Measurements from ENCODE around the gene ABHD12.

Gene ABHD12

GRCh38 chr20:25306991-25307903 is 83.4 kb downstream of the ABHD12 start:
- no peak for DNase-seq (ENCODE audit: low spot score)

GRCh38 chr20:25304025-25304549 is 86.5 kb downstream of the ABHD12 start:
- no peak for DNase-seq (ENCODE audit: low spot score)

GRCh38 chr20:25303292-25304024 is 87.2 kb downstream of the ABHD12 start:
- no peak for DNase-seq (ENCODE audit: low spot score)

- DNase-seq (ENCODE audit: low spot score), result no peak
Measured at GRCh38 chr20:25302596-25302995, 88.0 kb downstream of the ABHD12 start.

- DNase-seq (ENCODE audit: low spot score), result no peak
Measured at GRCh38 chr20:25301357-25301920, 89.2 kb downstream of the ABHD12 start.

- no peak for DNase-seq (ENCODE audit: low spot score)
Measured at GRCh38 chr20:25300496-25301170, 90.0 kb downstream of the ABHD12 start.

GRCh38 chr20:25299806-25300205 is 90.8 kb downstream of the ABHD12 start:
- no peak for DNase-seq (ENCODE audit: low spot score)

- DNase-seq (ENCODE audit: low spot score), result no peak
Measured at GRCh38 chr20:25297141-25297905, 93.3 kb downstream of the ABHD12 start.

GRCh38 chr20:25296094-25297093 is 94.2 kb downstream of the ABHD12 start:
- peak; percentile 45 for DNase-seq (ENCODE audit: low spot score)

GRCh38 chr20:25295386-25296093 is 95.1 kb downstream of the ABHD12 start:
- no peak for DNase-seq (ENCODE audit: low spot score)

GRCh38 chr20:25294459-25295385 is 95.9 kb downstream of the ABHD12 start:
- peak; percentile 49 for DNase-seq (ENCODE audit: low spot score)

- no peak for DNase-seq (ENCODE audit: low spot score)
Measured at GRCh38 chr20:25293910-25294458, 96.7 kb downstream of the ABHD12 start.

GRCh38 chr20:25293507-25293906 is 97.1 kb downstream of the ABHD12 start:
- no peak for DNase-seq (ENCODE audit: low spot score)

GRCh38 chr20:25292176-25292891 is 98.3 kb downstream of the ABHD12 start:
- no peak for DNase-seq (ENCODE audit: low spot score)

- no peak for DNase-seq (ENCODE audit: low spot score)
Measured at GRCh38 chr20:25291432-25292133, 99.1 kb downstream of the ABHD12 start.

- DNase-seq (ENCODE audit: low spot score), result no peak
Measured at GRCh38 chr20:25290646-25291431, 99.8 kb downstream of the ABHD12 start.
